Measurements from ENCODE around the gene CERS2.

CERS2 gene

DNA sequence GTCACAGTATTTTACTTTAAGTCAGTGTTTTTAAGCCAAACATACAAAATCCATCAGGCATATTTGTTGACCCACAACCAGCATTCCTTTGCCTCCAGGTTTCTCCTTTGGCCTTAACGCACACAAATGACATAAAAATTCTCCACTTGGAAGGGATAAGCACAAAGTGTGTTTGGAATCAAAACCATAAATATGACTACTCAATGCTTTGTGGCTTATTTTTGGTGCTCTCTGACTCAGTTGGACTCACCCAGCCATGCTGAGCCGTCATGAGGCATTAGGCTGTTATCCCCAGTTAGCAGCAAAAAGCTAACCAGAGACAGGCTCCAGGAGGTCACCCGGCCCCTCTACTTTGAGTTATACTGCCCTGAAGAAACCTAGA is 34.6 kb upstream of the CERS2 start:
- DNase-seq (ENCODE audit: low read depth): peak; percentile 81
- TF ChIP-seq, protein P1, sequence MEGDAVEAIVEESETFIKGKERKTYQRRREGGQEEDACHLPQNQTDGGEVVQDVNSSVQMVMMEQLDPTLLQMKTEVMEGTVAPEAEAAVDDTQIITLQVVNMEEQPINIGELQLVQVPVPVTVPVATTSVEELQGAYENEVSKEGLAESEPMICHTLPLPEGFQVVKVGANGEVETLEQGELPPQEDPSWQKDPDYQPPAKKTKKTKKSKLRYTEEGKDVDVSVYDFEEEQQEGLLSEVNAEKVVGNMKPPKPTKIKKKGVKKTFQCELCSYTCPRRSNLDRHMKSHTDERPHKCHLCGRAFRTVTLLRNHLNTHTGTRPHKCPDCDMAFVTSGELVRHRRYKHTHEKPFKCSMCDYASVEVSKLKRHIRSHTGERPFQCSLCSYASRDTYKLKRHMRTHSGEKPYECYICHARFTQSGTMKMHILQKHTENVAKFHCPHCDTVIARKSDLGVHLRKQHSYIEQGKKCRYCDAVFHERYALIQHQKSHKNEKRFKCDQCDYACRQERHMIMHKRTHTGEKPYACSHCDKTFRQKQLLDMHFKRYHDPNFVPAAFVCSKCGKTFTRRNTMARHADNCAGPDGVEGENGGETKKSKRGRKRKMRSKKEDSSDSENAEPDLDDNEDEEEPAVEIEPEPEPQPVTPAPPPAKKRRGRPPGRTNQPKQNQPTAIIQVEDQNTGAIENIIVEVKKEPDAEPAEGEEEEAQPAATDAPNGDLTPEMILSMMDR (IDR thresholded peaks at IDR 0.05; ENCODE audit: low read depth, low read length, missing control alignments): no peak
- peak overlapping the region; percentile 92 for H3K4me3 ChIP-seq (ENCODE audit: low read depth, low read length)
- in situ Hi-C loops (cut with HindIII; ENCODE audit: low sequenced_read_pairs): no loop called here

DNA sequence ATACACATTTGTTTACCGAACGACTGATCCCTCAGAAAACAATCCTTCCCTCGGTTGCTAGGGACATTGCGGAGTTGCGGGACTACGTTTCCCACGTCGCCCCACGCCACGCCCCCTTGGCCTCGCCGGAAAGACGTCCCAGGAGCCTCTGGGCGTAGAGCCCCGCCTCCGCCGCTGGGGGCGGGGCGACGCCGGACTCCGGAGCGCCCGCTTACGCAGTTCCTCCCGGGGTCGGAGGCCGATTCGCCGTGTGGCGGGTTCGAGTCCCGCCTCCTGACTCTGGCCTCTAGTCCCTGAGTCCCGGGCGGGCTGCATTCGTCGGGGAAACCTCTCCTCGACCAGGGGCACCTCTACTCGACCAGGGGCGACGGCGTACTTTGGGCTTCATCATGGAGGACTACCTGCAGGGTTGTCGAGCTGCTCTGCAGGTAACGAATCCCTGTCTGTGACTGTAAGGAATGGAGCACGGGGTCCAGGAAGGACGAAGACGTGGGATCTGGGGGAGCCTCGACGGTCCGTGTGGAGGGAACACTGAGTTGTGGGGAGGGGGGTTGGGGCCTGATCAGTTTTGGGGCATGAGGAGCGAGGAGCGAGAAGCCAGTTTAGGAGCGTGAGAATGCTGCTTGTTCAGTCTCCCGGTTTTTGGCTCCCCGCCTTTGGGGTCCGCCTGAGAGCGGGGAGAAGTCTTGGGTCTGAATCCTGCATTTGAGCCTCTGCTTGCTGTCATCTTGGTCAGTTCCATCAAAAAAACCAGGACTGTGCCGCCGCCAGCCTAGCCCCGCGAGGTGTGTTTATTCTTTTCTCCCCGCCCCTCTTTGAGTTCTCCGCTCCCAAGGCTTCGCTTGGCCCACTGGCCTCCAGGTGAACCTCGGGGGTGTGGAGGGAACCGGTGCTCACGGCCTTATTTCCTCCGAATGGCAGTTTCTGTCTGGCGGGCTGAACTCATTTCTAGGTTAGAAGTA is 33.9 kb upstream of the CERS2 start, which contains the start of gene PRUNE1:
TSS of gene PRUNE1 (plus strand) at position 206 of the 962 bp plus-strand sequence. CDS start at position 390, 184 bp downstream.
- peak within 1 kb of the TSS; percentile 92 for H3K4me3 ChIP-seq (ENCODE audit: low read depth, low read length)
- DNase-seq (ENCODE audit: low read depth): peak; percentile 88
- in situ Hi-C loops (cut with HindIII; ENCODE audit: low sequenced_read_pairs): no loop called here
- TF ChIP-seq, protein P1 (IDR thresholded peaks at IDR 0.05; ENCODE audit: low read depth, low read length, missing control alignments): no peak

- peak overlapping the region; percentile 92 for H3K4me3 ChIP-seq (ENCODE audit: low read depth, low read length)
- in situ Hi-C loops (cut with HindIII; ENCODE audit: low sequenced_read_pairs): no loop called here
- TF ChIP-seq, protein P1 (IDR thresholded peaks at IDR 0.05; ENCODE audit: low read depth, low read length, missing control alignments): no peak
- DNase-seq (ENCODE audit: low read depth): no peak
These were observed 33.2 kb upstream of the CERS2 start for GRCh38 chr1:151007853-151008243.

DNA sequence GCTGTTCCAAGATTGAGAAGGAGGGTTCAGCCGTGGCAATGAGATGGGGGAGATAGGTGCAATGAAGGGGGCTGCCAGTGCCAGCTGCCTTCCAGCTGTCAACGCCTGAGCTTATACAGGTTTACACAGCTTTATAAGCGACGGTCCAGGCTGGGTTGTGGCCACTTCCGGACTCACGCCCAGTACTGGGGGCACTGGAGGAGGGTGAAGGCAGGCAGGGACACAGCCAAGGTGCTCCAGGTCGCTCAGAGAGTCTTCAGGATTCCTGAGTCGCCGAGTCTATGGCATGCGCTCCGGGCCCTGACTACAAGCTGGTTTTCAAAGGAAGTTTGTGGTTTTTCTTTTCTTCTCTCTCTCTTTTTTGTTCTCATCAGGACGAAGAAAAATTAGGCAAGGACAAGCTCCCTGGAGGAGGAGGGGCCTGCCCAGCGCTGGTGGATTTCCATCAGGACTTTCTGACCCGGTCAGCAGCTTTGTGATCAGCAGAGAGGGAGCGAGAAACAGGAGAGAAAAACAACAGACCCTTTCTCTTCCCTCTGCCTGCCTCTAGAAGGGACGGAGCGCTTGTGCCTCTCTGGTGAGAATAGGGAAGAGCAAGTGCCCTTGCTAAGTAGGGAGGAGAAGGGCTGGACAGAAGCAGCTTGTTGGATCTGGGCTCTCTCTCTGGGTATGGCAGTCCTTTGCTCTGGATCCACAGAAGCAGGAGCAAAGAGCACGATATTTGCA is 31.9 kb upstream of the CERS2 start, which contains the start of gene MINDY1:
TSS of gene MINDY1 (minus strand) at position 576 of the 726 bp plus-strand sequence. CDS start 4,285 bp downstream, outside the sequence.
- H3K4me3 ChIP-seq (ENCODE audit: low read depth, low read length): peak within 1 kb of the TSS; percentile 58
- peak; percentile 78 for DNase-seq (ENCODE audit: low read depth)
- in situ Hi-C loops (cut with HindIII; ENCODE audit: low sequenced_read_pairs): no loop called here
- TF ChIP-seq, protein P1 (IDR thresholded peaks at IDR 0.05; ENCODE audit: low read depth, low read length, missing control alignments): peak; percentile 75

DNA sequence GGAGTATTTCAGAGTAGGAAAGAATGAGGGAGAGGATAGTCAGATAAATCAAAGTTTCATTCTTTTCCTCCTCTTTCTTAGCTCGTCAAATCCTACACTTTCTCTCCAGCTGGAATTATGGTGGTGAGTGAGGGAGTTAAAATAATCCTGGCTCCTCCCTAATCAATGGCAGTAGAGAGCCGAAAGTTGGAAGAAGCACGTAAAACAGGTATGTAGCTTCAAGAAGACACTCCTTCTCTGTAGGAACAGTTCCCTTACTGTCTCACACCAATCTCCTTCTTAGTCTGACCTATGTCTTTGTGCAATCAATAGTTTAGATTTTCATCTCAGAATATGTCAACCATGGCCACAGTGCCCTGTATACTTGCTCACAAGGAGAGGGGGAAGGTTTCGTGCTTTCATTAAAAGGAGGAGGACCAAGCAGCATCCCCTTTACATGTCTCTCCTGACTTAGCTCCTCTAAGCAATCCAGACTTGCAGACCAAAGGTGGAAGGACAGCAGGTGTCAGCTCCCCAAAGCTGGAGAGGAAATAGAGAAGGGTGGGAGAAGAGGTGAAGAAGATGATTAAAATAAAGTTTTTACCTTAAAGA is 31.2 kb upstream of the CERS2 start:
- TF ChIP-seq, protein P1 (IDR thresholded peaks at IDR 0.05; ENCODE audit: low read depth, low read length, missing control alignments): no peak
- DNase-seq (ENCODE audit: low read depth): no peak
- in situ Hi-C loops (cut with HindIII; ENCODE audit: low sequenced_read_pairs): no loop called here
- peak overlapping the region; percentile 58 for H3K4me3 ChIP-seq (ENCODE audit: low read depth, low read length)

DNA sequence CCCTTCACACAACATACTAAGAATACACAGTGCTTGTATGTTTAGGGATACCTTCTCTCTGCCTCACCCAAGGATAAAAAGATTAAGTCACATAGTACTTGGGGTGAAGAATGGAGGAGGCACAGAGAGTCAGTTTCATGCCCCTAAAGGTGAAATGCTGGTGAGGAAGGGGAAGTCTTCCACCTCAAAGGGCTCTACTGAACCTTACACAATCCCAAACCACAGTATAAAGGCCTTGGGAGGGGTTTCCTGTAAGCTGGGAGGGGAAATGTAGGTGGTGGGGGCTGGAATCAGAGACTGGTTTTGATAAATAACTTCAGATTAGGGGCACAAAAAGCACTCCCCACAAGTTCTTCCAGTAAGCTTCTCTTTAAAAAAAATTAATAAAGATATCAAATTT is 28.5 kb upstream of the CERS2 start:
- TF ChIP-seq, protein P1 (IDR thresholded peaks at IDR 0.05; ENCODE audit: low read depth, low read length, missing control alignments): no peak
- H3K4me3 ChIP-seq (ENCODE audit: low read depth, low read length): peak overlapping the region; percentile 9
- in situ Hi-C loops (cut with HindIII; ENCODE audit: low sequenced_read_pairs): no loop called here
- DNase-seq (ENCODE audit: low read depth): no peak
